ENCODE data around the gene MYO15B.

DNA sequence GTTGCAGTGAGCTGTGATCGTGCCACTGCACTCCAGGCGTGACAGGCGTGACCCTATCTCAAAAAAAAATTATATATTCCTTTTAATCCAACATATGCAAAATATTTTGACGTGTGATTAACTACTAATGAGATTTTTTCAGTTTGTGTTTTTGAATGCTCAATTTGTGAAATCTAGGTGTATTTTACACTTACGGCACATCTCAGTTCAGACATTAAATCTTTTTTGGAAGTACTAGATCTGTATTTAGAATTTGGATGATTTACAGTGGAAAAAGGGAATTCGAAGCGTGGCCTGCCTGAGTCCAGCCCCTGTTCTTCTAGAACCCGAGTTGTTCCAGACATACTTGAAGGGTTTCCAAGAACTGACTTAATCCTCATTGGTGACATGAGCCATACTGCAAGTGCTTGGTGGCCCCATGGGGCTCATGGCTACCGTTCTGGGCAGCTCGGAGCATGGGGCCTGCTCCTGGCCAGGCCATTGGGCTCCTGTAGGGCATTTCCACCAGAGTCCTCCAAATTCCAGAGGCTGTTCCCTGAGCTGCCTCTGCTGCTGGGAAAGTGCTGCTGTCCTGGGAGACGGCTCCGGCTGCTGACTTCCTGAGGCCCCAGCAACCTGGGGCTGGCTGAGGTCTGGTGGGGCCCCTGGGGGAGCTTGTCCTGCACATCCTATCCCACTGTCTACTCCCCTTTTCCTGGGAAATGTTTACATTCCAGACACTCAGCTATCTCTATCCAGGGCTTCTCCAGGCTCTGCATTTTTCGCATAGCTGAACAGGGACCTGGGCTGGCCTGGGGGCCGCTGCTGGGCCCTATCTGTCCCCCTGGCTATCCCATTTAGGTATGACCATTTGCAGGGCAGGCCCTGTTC lies 34.9 kb upstream of the MYO15B start:
- TF ChIP-seq, protein P1, sequence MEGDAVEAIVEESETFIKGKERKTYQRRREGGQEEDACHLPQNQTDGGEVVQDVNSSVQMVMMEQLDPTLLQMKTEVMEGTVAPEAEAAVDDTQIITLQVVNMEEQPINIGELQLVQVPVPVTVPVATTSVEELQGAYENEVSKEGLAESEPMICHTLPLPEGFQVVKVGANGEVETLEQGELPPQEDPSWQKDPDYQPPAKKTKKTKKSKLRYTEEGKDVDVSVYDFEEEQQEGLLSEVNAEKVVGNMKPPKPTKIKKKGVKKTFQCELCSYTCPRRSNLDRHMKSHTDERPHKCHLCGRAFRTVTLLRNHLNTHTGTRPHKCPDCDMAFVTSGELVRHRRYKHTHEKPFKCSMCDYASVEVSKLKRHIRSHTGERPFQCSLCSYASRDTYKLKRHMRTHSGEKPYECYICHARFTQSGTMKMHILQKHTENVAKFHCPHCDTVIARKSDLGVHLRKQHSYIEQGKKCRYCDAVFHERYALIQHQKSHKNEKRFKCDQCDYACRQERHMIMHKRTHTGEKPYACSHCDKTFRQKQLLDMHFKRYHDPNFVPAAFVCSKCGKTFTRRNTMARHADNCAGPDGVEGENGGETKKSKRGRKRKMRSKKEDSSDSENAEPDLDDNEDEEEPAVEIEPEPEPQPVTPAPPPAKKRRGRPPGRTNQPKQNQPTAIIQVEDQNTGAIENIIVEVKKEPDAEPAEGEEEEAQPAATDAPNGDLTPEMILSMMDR (CRISPR knock-in tag; IDR thresholded peaks at IDR 0.05) = peak; percentile 39
- TF ChIP-seq, protein P2, sequence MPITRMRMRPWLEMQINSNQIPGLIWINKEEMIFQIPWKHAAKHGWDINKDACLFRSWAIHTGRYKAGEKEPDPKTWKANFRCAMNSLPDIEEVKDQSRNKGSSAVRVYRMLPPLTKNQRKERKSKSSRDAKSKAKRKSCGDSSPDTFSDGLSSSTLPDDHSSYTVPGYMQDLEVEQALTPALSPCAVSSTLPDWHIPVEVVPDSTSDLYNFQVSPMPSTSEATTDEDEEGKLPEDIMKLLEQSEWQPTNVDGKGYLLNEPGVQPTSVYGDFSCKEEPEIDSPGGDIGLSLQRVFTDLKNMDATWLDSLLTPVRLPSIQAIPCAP (CRISPR knock-in tag; IDR thresholded peaks at IDR 0.05; ENCODE audit: low read depth) = no peak
- TF ChIP-seq, protein P3, sequence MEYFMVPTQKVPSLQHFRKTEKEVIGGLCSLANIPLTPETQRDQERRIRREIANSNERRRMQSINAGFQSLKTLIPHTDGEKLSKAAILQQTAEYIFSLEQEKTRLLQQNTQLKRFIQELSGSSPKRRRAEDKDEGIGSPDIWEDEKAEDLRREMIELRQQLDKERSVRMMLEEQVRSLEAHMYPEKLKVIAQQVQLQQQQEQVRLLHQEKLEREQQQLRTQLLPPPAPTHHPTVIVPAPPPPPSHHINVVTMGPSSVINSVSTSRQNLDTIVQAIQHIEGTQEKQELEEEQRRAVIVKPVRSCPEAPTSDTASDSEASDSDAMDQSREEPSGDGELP (IDR thresholded peaks at IDR 0.05; ENCODE audit: borderline replicate concordance, low read depth) = peak; percentile 52; the same call in 1 of the 2 replicates
- no peak for TF ChIP-seq ZNF296 (CRISPR knock-in tag; conservative IDR thresholded peaks at IDR 0.05)
- peak; percentile 62 to 65; a peak in 2 of 4 replicates for TF ChIP-seq EP300 (IDR thresholded peaks at IDR 0.05; ENCODE audit: low read depth in 2 of 2, low read length in 2 of 2)
- TF ChIP-seq EP300 (CRISPR knock-in tag; IDR thresholded peaks at IDR 0.05; ENCODE audit: borderline replicate concordance) = no peak
- peak; percentile 70; the same call in 1 of the 2 replicates for TF ChIP-seq ZSCAN9 (CRISPR knock-in tag; IDR thresholded peaks at IDR 0.05; ENCODE audit: borderline replicate concordance)
- no peak for TF ChIP-seq HNRNPL (IDR thresholded peaks at IDR 0.05; ENCODE audit: low read depth, low read length)
- TF ChIP-seq TEAD2 (CRISPR knock-in tag; IDR thresholded peaks at IDR 0.05) = no peak
- TF ChIP-seq MZF1 (CRISPR knock-in tag; IDR thresholded peaks at IDR 0.05; ENCODE audit: borderline replicate concordance) = no peak
- TF ChIP-seq ZNF678 (CRISPR knock-in tag; IDR thresholded peaks at IDR 0.05) = no peak
- TF ChIP-seq NCOA1 (CRISPR knock-in tag; IDR thresholded peaks at IDR 0.05) = no peak
- no peak for TF ChIP-seq CEBPB (IDR thresholded peaks at IDR 0.05; ENCODE audit: borderline replicate concordance, low read depth, low read length)

Data from HepG2 (cell line).